Upper lobe of right lung (tissue), 1 donor: ENCODE data around the gene TCEA3. TPM values are rescaled to one million over a fixed set of nuclear protein-coding genes. Genes with fewer than 3 reads are reported as not detected.

Source experiments
- ATAC-seq: fragments of 200-7000 bp; cut with Tn5 transposase; one replicate; pipeline ENCODE4 v1.9.1; 2020; ENCODE audit warnings: mild to moderate bottlenecking, moderate library complexity
- DNase-seq: peaks from one replicate; pipeline ENCODE4 v3.0.0-alpha.2; 2020
- H3K27ac ChIP-seq: fragments of 200-600 bp; one replicate; pipeline ENCODE4 v1.8.0; 2022
- H3K27me3 ChIP-seq: fragments of 200-600 bp; one replicate; pipeline ENCODE4 v1.8.0; 2022; ENCODE audit warnings: mild to moderate bottlenecking
- H3K36me3 ChIP-seq: fragments of 200-600 bp; one replicate; pipeline ENCODE4 v1.8.0; 2022
- H3K4me1 ChIP-seq: fragments of 200-600 bp; one replicate; pipeline ENCODE4 v1.8.0; 2022
- H3K4me3 ChIP-seq: fragments of 200-600 bp; one replicate; pipeline ENCODE4 v1.8.0; 2022; ENCODE audit warnings: mild to moderate bottlenecking
- H3K9me3 ChIP-seq: fragments of 200-600 bp; one replicate; pipeline ENCODE4 v1.8.0; 2022
- CTCF ChIP-seq: fragments of 200-600 bp; IDR thresholded peaks from one replicate; pipeline ENCODE4 v1.8.0; 2022; ENCODE audit warnings: antibody characterized with exemption
- intact Hi-C: fragments of 100-400 bp; cut with DNase I; formaldehyde crosslinking; loops from one replicate; pipeline ENCODE4 v1.11.0; 2022
- total RNA-seq: library from RNA; stranded (reverse); fragmentation: NEBNext Ultra II Directional; extraction: Animal tissue kit (Norgen Biotek cat#: 25700); gene quantifications from one replicate; pipeline ENCODE4 v1.2.1, GENCODE V29; 2021
- donor health status: DM: no; HTN: yes; CAD: no; lungs with severe emphysema.

The TCEA3 gene
- total RNA-seq, 1 donor from 2014 or later: 39.4 TPM

- Histone ChIP-seq H3K27ac (peak overlapping the region; percentile 94), H3K4me3 (peak overlapping the region; percentile 83), H3K4me1 (peaks cover 44% of the 10 kb centered on the region), H3K36me3 (no peaks in the 10 kb centered on the region), H3K27me3 (no peaks in the 10 kb centered on the region), H3K9me3 (no peaks in the 10 kb centered on the region)
- ATAC-seq (peak; percentile 50), DNase-seq (no peak)
- TF ChIP-seq CTCF: no peak
- intact Hi-C loops: no loop called here
Observed at GRCh38 chr1:23343221-23344110, 81.1 kb downstream of the TCEA3 start.

- DNase-seq (no peak), ATAC-seq (no peak)
- H3K27me3 ChIP-seq: no peaks in the 10 kb centered on the region
- H3K27ac ChIP-seq: no peak overlapping the region
- TF ChIP-seq CTCF: no peak
- H3K36me3 ChIP-seq: peaks cover 9% of the 10 kb centered on the region
- H3K9me3 ChIP-seq: no peaks in the 10 kb centered on the region
- intact Hi-C loops: no loop called here
- peaks cover 46% of the 10 kb centered on the region for H3K4me1 ChIP-seq
- peak overlapping the region; percentile 83 for H3K4me3 ChIP-seq
Observed at GRCh38 chr1:23341931-23342692, 82.4 kb downstream of the TCEA3 start.

- no peaks in the 10 kb centered on the region for H3K9me3 ChIP-seq
- intact Hi-C loops: no loop called here
- no peak overlapping the region for H3K27ac ChIP-seq
- TF ChIP-seq CTCF: no peak
- no peak overlapping the region for H3K4me3 ChIP-seq
- H3K27me3 ChIP-seq: no peaks in the 10 kb centered on the region
- DNase-seq (no peak), ATAC-seq (no peak)
- peaks cover 31% of the 10 kb centered on the region for H3K36me3 ChIP-seq
- H3K4me1 ChIP-seq: peaks cover 46% of the 10 kb centered on the region
Observed at GRCh38 chr1:23339632-23340031, 84.9 kb downstream of the TCEA3 start.

- no peak for TF ChIP-seq CTCF
- intact Hi-C loops: no loop called here
- Histone ChIP-seq H3K4me3 (no peak overlapping the region), H3K4me1 (peaks cover 44% of the 10 kb centered on the region), H3K27me3 (no peaks in the 10 kb centered on the region), H3K36me3 (peaks cover 49% of the 10 kb centered on the region), H3K27ac (no peak overlapping the region), H3K9me3 (no peaks in the 10 kb centered on the region)
- no peak for ATAC-seq
- DNase-seq: no peak
Observed at GRCh38 chr1:23337869-23338268, 86.7 kb downstream of the TCEA3 start.

- intact Hi-C loops: no loop called here
- Histone ChIP-seq H3K4me1 (no peaks in the 10 kb centered on the region), H3K9me3 (no peaks in the 10 kb centered on the region), H3K27me3 (no peaks in the 10 kb centered on the region), H3K4me3 (no peak overlapping the region), H3K27ac (no peak overlapping the region), H3K36me3 (peaks cover 90% of the 10 kb centered on the region)
- DNase-seq: no peak
- no peak for TF ChIP-seq CTCF
- ATAC-seq: no peak
Observed at GRCh38 chr1:23331713-23332112, 92.8 kb downstream of the TCEA3 start.

Other genes starting within 250 kb of the TCEA3 start
- gene HTR1D, start 207.2 kb downstream of the TCEA3 start, total RNA-seq: 0.93 TPM
- gene HNRNPR, start 80.5 kb downstream of the TCEA3 start, total RNA-seq: 85.2 TPM
- gene ZNF436, start 54.9 kb downstream of the TCEA3 start, total RNA-seq: 10.9 TPM
- gene ASAP3, start 59.4 kb upstream of the TCEA3 start, total RNA-seq: 35.9 TPM
- 0.32 TPM for gene E2F2, start 106.5 kb upstream of the TCEA3 start, total RNA-seq
- 242 TPM for gene ID3, start 134.8 kb upstream of the TCEA3 start, total RNA-seq